Kidney (tissue), 14 donors: ENCODE data around the gene ADPRHL1. TPM values are rescaled to one million over a fixed set of nuclear protein-coding genes. Genes with fewer than 3 reads are reported as not detected.

ENCODE experiments used
- DNase-seq, 5 donors: peaks; one replicate each; pipeline ENCODE4 v3.0.0-alpha.2; 2013 to 2020
- FAIRE-seq: peaks from 2 replicates; lab custom pipeline; 2012; peaks lifted over from hg19 to GRCh38; lab: Jason Lieb, UNC
- H3K27ac ChIP-seq, 2 donors: one replicate each; pipeline ENCODE4 v1.7.0; 2013; ENCODE audit warnings: low read depth in 2 of 2, low read length in 2 of 2, inconsistent platforms in 1 of 2
- H3K27me3 ChIP-seq: one replicate; pipeline ENCODE4 v1.7.1; 2013; ENCODE audit warnings: low read length, inconsistent platforms; ENCODE audit not compliant: control insufficient read depth, insufficient read depth
- H3K36me3 ChIP-seq, 3 donors: one replicate each; pipeline versions ENCODE4 v1.7.0 to v1.7.1; 2013; ENCODE audit warnings: low read length in 3 of 3, control low read depth in 1 of 3, inconsistent platforms in 1 of 3; ENCODE audit not compliant: insufficient read depth in 3 of 3, control insufficient read depth in 2 of 3
- H3K4me1 ChIP-seq, 3 donors: one replicate each; pipeline versions ENCODE4 v1.7.0 to v1.7.1; 2013; ENCODE audit warnings: low read length in 3 of 3, inconsistent platforms in 1 of 3, low read depth in 1 of 3; ENCODE audit not compliant: control insufficient read depth in 2 of 3, insufficient read depth in 2 of 3
- H3K4me3 ChIP-seq, 3 donors: one replicate each; pipeline versions ENCODE4 v1.7.0 to v1.8.1; 2013; ENCODE audit warnings: low read length in 3 of 3, control low read depth in 1 of 3, inconsistent platforms in 1 of 3
- H3K9ac ChIP-seq, 3 donors: one replicate each; pipeline versions ENCODE4 v1.7.0 to v1.7.1; 2013; ENCODE audit warnings: low read length in 3 of 3, control low read depth in 1 of 3, inconsistent platforms in 1 of 3
- H3K9me3 ChIP-seq, 3 donors: one replicate each; pipeline versions ENCODE4 v1.7.0 to v1.7.1; 2013; ENCODE audit warnings: low read length in 3 of 3, control low read depth in 1 of 3, inconsistent platforms in 1 of 3; ENCODE audit not compliant: control insufficient read depth in 2 of 3, insufficient read depth in 1 of 3
- intact Hi-C: fragments of 100-400 bp; cut with DNase I; formaldehyde crosslinking; loops from one replicate; pipeline ENCODE4 v1.11.1; 2022
- polyA plus RNA-seq: library from polyadenylated mRNA; stranded (reverse); fragments of 350-450 nt; fragmentation: Illumina TruSeq; extraction: RNeasy Lipid Tissue Mini Kit (QIAGEN cat#74804); gene quantifications from one replicate; pipeline ENCODE4 v1.2.3, GENCODE V29; 2014; ENCODE audit warnings: low read depth, low replicate concordance; ENCODE audit not compliant: insufficient read depth
- total RNA-seq: library from RNA; stranded (reverse); fragmentation: NEBNext Ultra II Directional; extraction: Animal tissue kit (Norgen Biotek cat#: 25700); gene quantifications from one replicate; pipeline ENCODE4 v1.2.1, GENCODE V29; 2021
- TF ChIP-seq, protein P1 (sequence below): IDR thresholded peaks from 3 replicates; pipeline ENCODE4 v1.5.1; 2012; ENCODE audit warnings: mild to moderate bottlenecking, moderate library complexity, borderline replicate concordance; ENCODE audit not compliant: insufficient read depth; ENCODE audit errors: extremely low read depth
- donor health status: control.
- donor health status: control.
- donor health status: control.
- donor health status: control.
- donor health status: control.
- donor health status: DM: yes; HTN: yes; CAD: no.
- donor health status: Normal renal cell carcinoma (clear cell type).

ADPRHL1 gene
- total and polyA plus RNA-seq, 2 donors from 2014 or later = 1.1 to 1.5 TPM

DNA sequence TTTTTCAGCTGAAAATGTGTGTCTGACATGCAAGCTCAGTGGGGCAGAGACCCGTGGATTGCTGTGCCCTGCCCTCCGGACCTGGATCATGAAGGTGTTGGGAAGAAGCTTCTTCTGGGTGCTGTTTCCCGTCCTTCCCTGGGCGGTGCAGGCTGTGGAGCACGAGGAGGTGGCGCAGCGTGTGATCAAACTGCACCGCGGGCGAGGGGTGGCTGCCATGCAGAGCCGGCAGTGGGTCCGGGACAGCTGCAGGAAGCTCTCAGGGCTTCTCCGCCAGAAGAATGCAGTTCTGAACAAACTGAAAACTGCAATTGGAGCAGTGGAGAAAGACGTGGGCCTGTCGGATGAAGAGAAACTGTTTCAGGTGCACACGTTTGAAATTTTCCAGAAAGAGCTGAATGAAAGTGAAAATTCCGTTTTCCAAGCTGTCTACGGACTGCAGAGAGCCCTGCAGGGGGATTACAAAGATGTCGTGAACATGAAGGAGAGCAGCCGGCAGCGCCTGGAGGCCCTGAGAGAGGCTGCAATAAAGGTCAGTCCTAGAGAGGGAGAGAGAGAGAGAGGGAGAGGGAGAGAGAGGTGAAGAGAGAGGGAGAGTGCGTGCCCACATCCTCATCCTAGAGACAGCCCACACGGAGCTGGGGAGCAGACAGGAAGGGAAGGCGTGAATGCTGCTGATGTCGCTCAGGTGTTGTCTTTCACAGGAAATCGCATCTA, 42.4 kb upstream of the ADPRHL1 start:
- TF ChIP-seq, protein P1, sequence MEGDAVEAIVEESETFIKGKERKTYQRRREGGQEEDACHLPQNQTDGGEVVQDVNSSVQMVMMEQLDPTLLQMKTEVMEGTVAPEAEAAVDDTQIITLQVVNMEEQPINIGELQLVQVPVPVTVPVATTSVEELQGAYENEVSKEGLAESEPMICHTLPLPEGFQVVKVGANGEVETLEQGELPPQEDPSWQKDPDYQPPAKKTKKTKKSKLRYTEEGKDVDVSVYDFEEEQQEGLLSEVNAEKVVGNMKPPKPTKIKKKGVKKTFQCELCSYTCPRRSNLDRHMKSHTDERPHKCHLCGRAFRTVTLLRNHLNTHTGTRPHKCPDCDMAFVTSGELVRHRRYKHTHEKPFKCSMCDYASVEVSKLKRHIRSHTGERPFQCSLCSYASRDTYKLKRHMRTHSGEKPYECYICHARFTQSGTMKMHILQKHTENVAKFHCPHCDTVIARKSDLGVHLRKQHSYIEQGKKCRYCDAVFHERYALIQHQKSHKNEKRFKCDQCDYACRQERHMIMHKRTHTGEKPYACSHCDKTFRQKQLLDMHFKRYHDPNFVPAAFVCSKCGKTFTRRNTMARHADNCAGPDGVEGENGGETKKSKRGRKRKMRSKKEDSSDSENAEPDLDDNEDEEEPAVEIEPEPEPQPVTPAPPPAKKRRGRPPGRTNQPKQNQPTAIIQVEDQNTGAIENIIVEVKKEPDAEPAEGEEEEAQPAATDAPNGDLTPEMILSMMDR = no peak
- Histone ChIP-seq H3K27ac (no peak overlapping the region), H3K4me3 (no peak overlapping the region), H3K9me3 (no peaks in the 10 kb centered on the region), H3K27me3 (no peaks in the 10 kb centered on the region), H3K36me3 (peaks cover 13 to 31% (median 24%) of the 10 kb centered on the region in 3 donors), H3K9ac (no peak overlapping the region), H3K4me1 (peaks cover 0 to 6% (median 0%) of the 10 kb centered on the region in 3 donors)
- peak in 3 of 5 donors; percentile 35 to 78 (median 64) for DNase-seq
- no peak for FAIRE-seq
- intact Hi-C loops = no loop called here

GRCh38 chr13:113493315-113493951, 40.1 kb upstream of the ADPRHL1 start:
- Histone ChIP-seq H3K27me3 (no peaks in the 10 kb centered on the region), H3K36me3 (peaks cover 10 to 22% (median 13%) of the 10 kb centered on the region in 3 donors), H3K27ac (peak overlapping the region in 1 of 2 donors; percentile 52), H3K9me3 (no peaks in the 10 kb centered on the region), H3K4me1 (peaks cover 0 to 16% (median 6%) of the 10 kb centered on the region in 3 donors), H3K4me3 (no peak overlapping the region), H3K9ac (peak overlapping the region in 1 of 3 donors; percentile 16)
- no peak for FAIRE-seq
- peak in 2 of 5 donors; percentile 79 to 82 for DNase-seq
- intact Hi-C loops = no loop called here
- TF ChIP-seq, protein P1 = no peak

GRCh38 chr13:113491982-113492381, 38.7 kb upstream of the ADPRHL1 start:
- no peaks in the 10 kb centered on the region for H3K27me3 ChIP-seq
- DNase-seq = no peak
- peaks cover 3 to 12% (median 3%) of the 10 kb centered on the region in 3 donors for H3K36me3 ChIP-seq
- FAIRE-seq = no peak
- peaks cover 0 to 14% (median 6%) of the 10 kb centered on the region in 3 donors for H3K4me1 ChIP-seq
- peak overlapping the region in 2 of 3 donors; percentile 0 to 71 for H3K9ac ChIP-seq
- H3K4me3 ChIP-seq = peak overlapping the region in 2 of 3 donors; percentile 59 to 72
- H3K9me3 ChIP-seq = no peaks in the 10 kb centered on the region
- intact Hi-C loops = no loop called here
- no peak overlapping the region for H3K27ac ChIP-seq
- TF ChIP-seq, protein P1 = no peak
